Pulmonary artery endothelial cell (primary cell): ENCODE results near the gene FOXA1. TPM values are rescaled to one million over a fixed set of nuclear protein-coding genes. Genes with fewer than 3 reads are reported as not detected.
"Not testable (repeated sequence)": the region's sequence is repeated elsewhere in the genome, so short reads cannot be mapped to it uniquely, and the experiment has no call there.

Experiments
- DNase-seq: peaks from one replicate; pipeline ENCODE4 v3.0.0-alpha.2; 2011; ENCODE audit warnings: low read depth, low spot score
- total RNA-seq: library from RNA; depleted of rRNA; stranded (reverse); fragments of >200 nt; gene quantifications from 2 replicates; pipeline ENCODE4 v1.2.3, GENCODE V29; 2014

FOXA1 gene
- total RNA-seq, 1 donor from 2014 or later, result 0.07 TPM

DNA sequence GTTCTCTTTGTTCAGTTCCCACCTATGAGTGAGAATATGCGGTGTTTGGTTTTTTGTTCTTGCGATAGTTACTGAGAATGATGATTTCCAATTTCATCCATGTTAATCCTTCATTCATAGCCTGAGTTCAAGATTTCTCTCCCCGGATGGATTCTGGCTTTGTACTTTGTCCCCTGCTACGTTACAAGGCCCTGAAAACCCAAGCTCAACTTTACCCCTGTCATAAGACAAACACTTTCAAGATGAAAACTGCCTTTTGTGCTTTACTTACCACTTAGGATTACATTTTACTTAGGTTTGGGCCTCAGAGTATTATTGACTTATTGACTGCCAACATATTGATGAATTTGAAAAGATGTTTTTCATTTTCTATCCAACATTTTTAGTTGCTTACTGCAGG is 36.3 kb downstream of the FOXA1 start:
- no peak for DNase-seq

GRCh38 chr14:37555596-37555995 is 39.5 kb downstream of the FOXA1 start:
- DNase-seq, result not testable (repeated sequence)

DNA sequence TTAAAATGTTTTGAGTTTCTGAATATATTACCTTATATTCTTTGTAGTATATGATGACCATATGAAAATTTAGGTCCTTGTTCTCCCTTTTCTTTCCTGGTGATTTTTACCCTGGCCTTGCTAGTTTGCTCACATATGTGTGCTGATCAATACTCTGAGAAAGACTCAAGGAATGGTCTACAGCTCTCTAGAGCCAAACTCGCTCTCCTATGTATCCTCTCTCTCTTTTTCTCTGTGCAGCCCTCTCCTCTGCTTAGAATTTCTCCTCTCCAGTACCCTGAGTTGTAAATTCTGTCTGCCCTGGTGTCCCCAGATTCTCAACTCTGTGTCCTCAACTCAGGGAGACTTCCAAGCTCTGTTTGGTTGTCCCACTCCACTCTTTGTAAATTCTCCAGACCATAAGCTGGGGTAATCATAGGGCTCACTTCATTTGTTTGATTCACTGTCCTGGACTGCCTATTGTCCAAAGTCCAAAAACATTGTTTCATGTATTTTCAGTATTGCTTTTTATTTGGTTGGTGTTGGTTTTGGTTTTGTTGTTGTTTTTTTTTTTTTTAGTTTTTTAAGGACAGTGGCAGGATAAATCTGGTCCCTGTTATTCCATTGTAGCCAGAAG is 41.0 kb downstream of the FOXA1 start:
- no peak for DNase-seq

- no peak for DNase-seq
Observed at GRCh38 chr14:37551119-37551518, 43.9 kb downstream of the FOXA1 start.

DNA sequence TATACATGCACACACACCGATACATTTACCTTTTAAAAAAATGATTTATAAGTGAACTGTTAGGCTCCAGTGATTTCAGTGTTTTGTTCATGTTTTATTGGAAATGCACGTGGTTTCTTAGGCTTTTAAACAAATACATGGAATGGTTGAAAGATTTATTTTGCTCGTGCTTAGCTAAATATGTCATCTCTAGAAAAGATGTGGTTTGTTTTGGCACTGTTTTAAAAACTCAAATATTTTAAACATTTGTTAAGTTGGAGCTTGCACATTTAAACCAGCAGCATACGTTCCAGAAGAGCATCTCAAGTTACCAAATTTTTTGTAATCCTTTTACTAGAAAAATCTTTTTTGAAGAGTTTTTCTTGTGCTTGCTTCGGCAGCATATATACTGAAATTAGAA is 44.5 kb downstream of the FOXA1 start:
- no peak for DNase-seq

GRCh38 chr14:37546621-37547447 is 48.2 kb downstream of the FOXA1 start:
- no peak for DNase-seq

DNA sequence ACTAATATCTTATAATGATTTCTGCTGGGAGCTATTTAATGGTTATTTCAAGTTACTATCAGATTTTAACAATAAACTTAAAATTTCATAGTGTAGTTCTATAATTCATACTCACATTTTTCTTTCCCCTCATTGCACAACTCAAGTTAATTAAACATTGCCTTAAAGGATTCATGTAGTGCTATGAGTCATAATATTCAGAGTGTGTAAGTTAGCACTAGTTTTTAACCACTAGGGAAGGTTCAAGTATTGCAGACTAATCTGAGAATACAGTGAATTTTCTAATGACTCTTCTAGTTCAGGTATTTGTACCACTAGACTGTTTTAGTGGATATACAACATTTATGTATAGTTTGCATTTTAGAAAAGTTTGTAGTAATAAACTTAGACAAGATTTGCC is 49.9 kb downstream of the FOXA1 start:
- no peak for DNase-seq

DNA sequence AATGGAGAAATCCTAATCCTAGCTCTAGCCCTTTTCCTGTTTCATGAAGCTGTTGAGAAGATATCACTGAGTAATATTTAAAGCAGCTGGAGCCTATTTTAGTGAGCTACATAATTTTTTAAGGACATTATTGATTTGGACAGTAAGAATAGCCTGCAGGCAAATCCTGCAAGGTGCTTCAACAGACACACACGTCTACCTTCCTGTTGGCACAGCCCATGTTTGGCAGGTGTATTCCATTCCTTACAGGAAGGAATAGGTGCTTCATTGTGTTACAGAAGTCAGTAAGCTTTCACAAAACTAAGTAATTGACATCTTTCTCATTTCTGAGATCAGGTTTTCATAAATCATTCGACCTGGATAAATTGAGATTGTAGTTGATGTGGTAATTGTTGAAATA is 50.6 kb downstream of the FOXA1 start:
- no peak for DNase-seq

- DNase-seq, result no peak
Observed at GRCh38 chr14:37539992-37540391, 55.1 kb downstream of the FOXA1 start.

Other genes starting within 250 kb of the FOXA1 start
- gene TTC6, start 380 bp upstream of the FOXA1 start, total RNA-seq, result under 0.01 TPM in 1 of 2 replicates, not detected in the other